GM23338 (cell line): ENCODE measurements around the gene WWP2. TPM values are rescaled to one million over a fixed set of nuclear protein-coding genes. Genes with fewer than 3 reads are reported as not detected.

Source experiments
- ATAC-seq: fragments of 200-7000 bp; cut with Tn5 transposase; 3 replicates; pipeline ENCODE4 v1.9.1; 2020
- DNase-seq: peaks from one replicate; pipeline ENCODE4 v3.0.0-alpha.2; 2015; ENCODE audit warnings: low spot score
- H2AFZ ChIP-seq: fragments of 200-600 bp; sonication (generic); 2 replicates; pipeline ENCODE4 v1.8.0; 2016; ENCODE audit warnings: antibody characterized with exemption, mild to moderate bottlenecking, moderate library complexity
- H3F3A ChIP-seq: fragments of 200-600 bp; sonication (generic); replicated peaks from 2 replicates; pipeline ENCODE4 v1.8.0; 2017; ENCODE audit warnings: antibody characterized with exemption, mixed run types, low read depth
- H3K27ac ChIP-seq: fragments of 200-600 bp; sonication (generic); 2 replicates; pipeline ENCODE4 v1.6.1; 2016; ENCODE audit warnings: low read depth
- H3K27me3 ChIP-seq: fragments of 200-600 bp; sonication (generic); 2 replicates; pipeline ENCODE4 v1.8.0; 2016; ENCODE audit warnings: mild to moderate bottlenecking, mixed run types, moderate library complexity; ENCODE audit not compliant: insufficient read depth
- H3K36me3 ChIP-seq: fragments of 200-600 bp; sonication (generic); 2 replicates; pipeline ENCODE4 v1.8.0; 2016; ENCODE audit warnings: mild to moderate bottlenecking; ENCODE audit not compliant: insufficient read depth
- H3K4me1 ChIP-seq: fragments of 200-600 bp; sonication (generic); 2 replicates; pipeline ENCODE4 v1.8.0; 2016; ENCODE audit warnings: mild to moderate bottlenecking, moderate library complexity; ENCODE audit not compliant: insufficient read depth
- H3K4me2 ChIP-seq: fragments of 200-600 bp; sonication (generic); 2 replicates; pipeline ENCODE4 v1.7.1; 2017; ENCODE audit warnings: mixed run types
- H3K4me3 ChIP-seq: fragments of 200-600 bp; sonication (generic); 2 replicates; pipeline ENCODE4 v1.6.1; 2016; ENCODE audit warnings: mixed run types
- H3K79me2 ChIP-seq: fragments of 200-600 bp; sonication (generic); replicated peaks from 2 replicates; pipeline ENCODE4 v1.8.0; 2017; ENCODE audit warnings: mild to moderate bottlenecking; ENCODE audit not compliant: insufficient read depth
- H3K9me2 ChIP-seq: fragments of 200-600 bp; sonication (generic); 2 replicates; pipeline ENCODE4 v1.8.0; 2017; ENCODE audit not compliant: insufficient read depth
- H4K20me1 ChIP-seq: fragments of 200-600 bp; sonication (generic); replicated peaks from 2 replicates; pipeline ENCODE4 v1.8.0; 2017; ENCODE audit warnings: mild to moderate bottlenecking; ENCODE audit not compliant: insufficient read depth
- H3K27ac Mint-ChIP-seq: 2 replicates; pipeline ENCODE4 v1.8.0; 2020; ENCODE audit warnings: inconsistent platforms, mild to moderate bottlenecking, moderate library complexity, mixed read lengths
- H3K27me3 Mint-ChIP-seq: 3 replicates; pipeline ENCODE4 v1.8.0; 2022; ENCODE audit warnings: low read depth, mild to moderate bottlenecking, moderate library complexity, mixed read lengths, inconsistent platforms; ENCODE audit not compliant: insufficient read depth, poor library complexity
- H3K36me3 Mint-ChIP-seq: 3 replicates; pipeline ENCODE4 v1.8.0; 2021; ENCODE audit warnings: low read depth, mild to moderate bottlenecking, inconsistent platforms, moderate library complexity, mixed read lengths
- H3K4me1 Mint-ChIP-seq: 3 replicates; pipeline ENCODE4 v1.8.0; 2020; ENCODE audit warnings: mild to moderate bottlenecking, inconsistent platforms, mixed read lengths
- H3K4me3 Mint-ChIP-seq: 3 replicates; pipeline ENCODE4 v1.8.0; 2021; ENCODE audit warnings: moderate library complexity, mild to moderate bottlenecking, inconsistent platforms, mixed read lengths
- H3K9me3 Mint-ChIP-seq: 3 replicates; pipeline ENCODE4 v1.8.0; 2020; ENCODE audit warnings: moderate library complexity, mild to moderate bottlenecking, inconsistent platforms, mixed read lengths
- POLR2AphosphoS5 ChIP-seq: IDR thresholded peaks from 2 replicates; pipeline ENCODE4 v1.6.1; 2016; ENCODE audit warnings: antibody characterized with exemption, low read depth
- REST ChIP-seq: IDR thresholded peaks from one replicate; pipeline ENCODE4 v1.6.1; 2018; ENCODE audit warnings: antibody characterized with exemption; ENCODE audit not compliant: unreplicated experiment
- STAT1 ChIP-seq: IDR thresholded peaks from one replicate; pipeline ENCODE4 v1.6.1; 2016; ENCODE audit warnings: antibody characterized with exemption; ENCODE audit not compliant: unreplicated experiment
- ZNF114 ChIP-seq: fragments of 250-450 bp; sonication (Bioruptor Pico); IDR thresholded peaks from 2 replicates; pipeline ENCODE4 v1.5.0; 2020; ENCODE audit warnings: mild to moderate bottlenecking, moderate library complexity
- ZNF462 ChIP-seq: fragments of 250-450 bp; sonication (Bioruptor Pico); IDR thresholded peaks from 2 replicates; pipeline ENCODE4 v1.5.0; 2020; ENCODE audit warnings: mild to moderate bottlenecking, moderate library complexity
- polyA plus RNA-seq: library from polyadenylated mRNA; unstranded; fragments of >200 nt; fragmentation: Nextera tagmentation; extraction: Ambion mirVana; gene quantifications from 2 replicates; pipeline ENCODE4 v1.2.1, GENCODE V29; 2016
- total RNA-seq: library from RNA; depleted of rRNA; stranded (reverse); fragments of >200 nt; shearing (Covaris generic); gene quantifications from 2 replicates; pipeline ENCODE4 v1.2.3, GENCODE V29; 2014

WWP2 gene
- total and polyA plus RNA-seq, 2 experiments from 2014 or later: 12.3 to 35.5 TPM

- Histone ChIP-seq H3K36me3 (no peaks in the 10 kb centered on the region), H3K27ac (no peak overlapping the region), H3F3A (0 out of 2 replicates have a peak, but pooled peaks cover under 1% of the 10 kb centered on the region), H2AFZ (no peak overlapping the region), H3K4me1 (0 out of 2 replicates have a peak, but pooled peaks cover 1% of the 10 kb centered on the region), H4K20me1 (no peaks in the 10 kb centered on the region; the same call in 1 of the 2 replicates), H3K4me2 (no peak overlapping the region), H3K79me2 (no peaks in the 10 kb centered on the region), H3K9me2 (0 out of 2 replicates have a peak, but pooled peaks cover 3% of the 10 kb centered on the region), H3K4me3 (no peak overlapping the region), H3K27me3 (no peaks in the 10 kb centered on the region)
- peaks cover 3% of the 10 kb centered on the region for H3K27me3 Mint-ChIP-seq
- TF ChIP-seq POLR2AphosphoS5 (no peak), ZNF462 (no peak), STAT1 (no peak), REST (no peak), ZNF114 (no peak)
- no peak overlapping the region for H3K4me3 Mint-ChIP-seq
- DNase-seq (no peak), ATAC-seq (no peak)
- H3K27ac Mint-ChIP-seq: no peak overlapping the region
- no peaks in the 10 kb centered on the region; the same call in 2 of the 3 replicates for H3K9me3 Mint-ChIP-seq
- peaks cover 10% of the 10 kb centered on the region; the same call in 2 of the 3 replicates for H3K36me3 Mint-ChIP-seq
- peaks cover 12% of the 10 kb centered on the region for H3K4me1 Mint-ChIP-seq
Observed at GRCh38 chr16:69909043-69909442, 146.9 kb downstream of the WWP2 start.
